Gastroesophageal sphincter (tissue), 3 donors: ENCODE results near the gene RAX2.

ENCODE experiments used
- CTCF ChIP-seq, 4 experiments: fragments of 200-600 bp in 2 of 4; fragments of 450-650 bp in 2 of 4; sonication (generic) in 1 of 4; IDR thresholded peaks; one replicate each; pipeline ENCODE4 v1.5.1; 2017 to 2019; ENCODE audit warnings: antibody characterized with exemption in 4 of 4, mild to moderate bottlenecking in 2 of 4, moderate library complexity in 2 of 4
- POLR2A ChIP-seq, 2 donors: fragments of 450-650 bp; IDR thresholded peaks; one replicate each; pipeline ENCODE4 v1.6.1; 2017; ENCODE audit warnings: antibody characterized with exemption in 2 of 2, mild to moderate bottlenecking in 2 of 2, moderate library complexity in 1 of 2
- POLR2AphosphoS5 ChIP-seq: sonication (generic); formaldehyde crosslinking; IDR thresholded peaks from one replicate; pipeline ENCODE4 v1.6.1; 2017; ENCODE audit warnings: antibody characterized with exemption

- TF ChIP-seq CTCF (IDR thresholded peaks at IDR 0.05), result no peak
- TF ChIP-seq POLR2A (IDR thresholded peaks at IDR 0.05), result no peak
- no peak for TF ChIP-seq POLR2AphosphoS5
Observed at GRCh38 chr19:3780786-3781304, 8.8 kb upstream of the RAX2 start.
